HG03039 (cell line): ENCODE results near the gene MTCL3.

ENCODE experiments used
- ATAC-seq: cut with Tn5 transposase; IDR thresholded peaks from one replicate; pipeline ENCODE4 v1.9.1; 2021; ENCODE audit warnings: mild to moderate bottlenecking, moderate library complexity; ENCODE audit not compliant: unreplicated experiment

Gene MTCL3

DNA sequence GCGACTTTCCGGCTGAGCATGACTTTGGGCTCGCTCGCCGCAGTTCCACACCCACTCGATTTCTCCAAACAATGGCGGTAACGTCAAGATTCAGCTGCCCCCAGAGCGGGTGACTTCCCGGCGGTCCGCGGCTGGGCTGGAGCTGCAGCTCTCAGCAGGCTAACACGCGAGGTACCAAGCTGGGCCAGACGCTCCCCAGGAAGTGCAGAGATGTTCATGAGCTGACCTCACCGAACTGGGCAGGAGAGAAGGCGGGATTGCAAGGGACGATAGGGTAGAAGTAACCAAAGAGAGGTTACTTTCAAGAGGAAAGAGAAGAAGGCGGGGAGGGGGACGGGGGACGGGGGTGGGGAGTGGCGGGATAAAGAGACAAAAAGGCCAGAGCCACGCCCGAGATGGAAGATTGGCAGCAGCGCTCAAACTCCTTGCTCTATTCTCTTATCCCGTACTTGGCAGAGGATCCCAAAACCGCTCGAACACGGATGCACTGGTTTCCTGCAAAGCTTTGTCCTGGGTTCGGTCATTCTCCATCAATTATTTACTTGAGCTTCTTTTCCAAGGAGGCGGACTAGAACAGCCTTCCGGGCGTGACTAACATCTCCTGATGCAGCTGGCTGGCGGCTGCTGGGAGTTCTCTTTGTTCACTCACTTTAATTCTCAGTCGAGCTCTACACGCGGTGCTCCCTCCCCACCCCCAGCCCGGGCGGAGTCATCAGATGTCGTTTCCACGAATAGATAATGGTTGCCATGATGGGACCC lies at the start of gene MTCL3:
Gene MTCL3 (minus strand): TSS at position 626 of the 759 bp plus-strand sequence.
- no peak for ATAC-seq

DNA sequence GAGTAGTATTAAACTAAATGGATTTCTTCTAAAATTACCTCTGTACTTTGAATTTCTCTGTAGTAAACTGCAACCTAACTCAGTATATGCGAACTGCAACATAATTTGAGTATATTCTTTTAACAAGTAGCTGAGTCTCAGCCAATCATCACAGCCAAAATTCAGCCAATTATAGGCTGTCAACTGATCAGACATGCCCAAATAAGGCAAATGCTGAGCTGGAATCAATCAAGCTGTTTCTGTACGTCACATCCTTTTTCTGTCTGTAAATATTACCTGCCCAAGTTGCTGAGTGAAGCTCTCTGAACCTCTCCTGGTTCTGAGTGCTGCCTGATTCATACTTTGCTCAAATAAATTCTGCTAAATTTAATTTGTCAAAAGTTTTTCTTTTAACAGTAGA lies 48.3 kb upstream of the MTCL3 start:
- no peak for ATAC-seq

DNA sequence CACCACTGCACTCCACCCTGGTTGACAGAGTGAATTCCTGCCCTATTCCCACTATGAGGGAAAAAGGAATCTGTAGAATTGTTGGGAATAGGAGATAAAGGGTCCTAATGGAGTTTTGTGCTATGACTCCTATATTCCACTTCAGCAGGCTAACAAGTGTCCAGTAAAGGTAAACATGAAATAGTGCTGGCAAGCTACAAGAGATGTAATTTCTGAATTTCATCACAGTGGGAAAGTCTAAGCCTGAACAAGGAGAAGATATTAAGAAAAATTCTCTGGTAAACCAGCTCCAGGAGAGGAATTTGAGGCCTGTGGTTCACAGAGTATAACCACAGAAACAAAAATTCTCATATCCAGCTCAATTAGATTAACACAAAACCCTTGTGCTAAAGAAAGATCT lies 47.5 kb upstream of the MTCL3 start:
- ATAC-seq: no peak

DNA sequence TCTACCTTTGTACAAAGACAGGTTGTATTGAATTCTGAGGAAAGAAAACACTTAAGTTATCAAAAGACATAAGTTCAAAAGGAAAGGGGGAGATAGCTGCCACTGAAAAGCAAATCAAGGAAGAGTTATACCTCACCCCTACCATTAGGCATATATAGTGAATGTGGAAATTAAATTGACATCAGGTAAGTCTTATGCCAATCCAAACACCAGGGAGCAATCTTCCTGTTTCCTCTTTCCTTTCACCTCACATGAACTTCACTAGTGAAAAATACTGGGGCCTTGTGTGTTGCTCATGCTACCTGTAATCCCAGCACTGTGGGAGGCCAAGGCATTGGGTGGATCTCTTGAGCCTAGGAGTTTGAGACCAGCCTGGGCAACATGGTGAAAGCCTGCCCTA lies 47.0 kb upstream of the MTCL3 start:
- ATAC-seq: no peak

DNA sequence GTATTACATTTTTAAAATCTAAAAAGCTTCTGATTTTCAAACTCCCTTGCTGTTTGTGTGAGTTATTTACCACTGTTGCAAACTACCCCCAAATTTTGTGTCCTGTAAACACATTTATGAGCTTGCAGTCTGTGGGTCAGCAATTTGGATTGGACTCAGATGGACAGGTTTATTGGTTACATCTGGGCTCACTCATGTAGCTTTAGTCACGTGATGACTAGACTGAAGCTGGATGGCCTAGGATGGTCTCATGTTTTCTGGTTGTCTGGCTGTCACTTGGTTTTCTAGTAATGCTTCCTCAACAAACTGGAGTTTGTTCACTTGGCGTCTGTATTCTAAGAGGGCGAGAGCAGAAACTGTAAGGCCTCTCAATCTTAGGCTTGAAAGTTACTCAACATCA lies 45.6 kb upstream of the MTCL3 start:
- no peak for ATAC-seq

DNA sequence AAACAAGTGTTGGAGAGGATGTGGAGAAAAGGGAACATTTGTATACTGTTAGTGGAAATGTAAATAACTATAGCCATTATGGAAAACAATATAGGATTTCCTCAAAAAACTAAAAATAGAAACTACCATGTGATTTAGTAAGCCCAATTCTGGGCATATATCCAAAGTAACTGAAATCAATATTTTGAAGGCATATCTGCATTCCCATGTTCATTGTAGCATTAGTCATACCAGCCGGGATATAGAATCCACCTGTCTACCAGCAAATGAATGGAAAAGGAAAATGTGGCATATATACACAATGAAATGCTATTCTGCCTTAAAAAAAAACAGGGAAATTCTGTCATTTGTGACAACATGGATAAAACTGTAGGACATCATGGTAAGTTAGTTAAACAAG lies 42.5 kb upstream of the MTCL3 start:
- ATAC-seq: no peak

DNA sequence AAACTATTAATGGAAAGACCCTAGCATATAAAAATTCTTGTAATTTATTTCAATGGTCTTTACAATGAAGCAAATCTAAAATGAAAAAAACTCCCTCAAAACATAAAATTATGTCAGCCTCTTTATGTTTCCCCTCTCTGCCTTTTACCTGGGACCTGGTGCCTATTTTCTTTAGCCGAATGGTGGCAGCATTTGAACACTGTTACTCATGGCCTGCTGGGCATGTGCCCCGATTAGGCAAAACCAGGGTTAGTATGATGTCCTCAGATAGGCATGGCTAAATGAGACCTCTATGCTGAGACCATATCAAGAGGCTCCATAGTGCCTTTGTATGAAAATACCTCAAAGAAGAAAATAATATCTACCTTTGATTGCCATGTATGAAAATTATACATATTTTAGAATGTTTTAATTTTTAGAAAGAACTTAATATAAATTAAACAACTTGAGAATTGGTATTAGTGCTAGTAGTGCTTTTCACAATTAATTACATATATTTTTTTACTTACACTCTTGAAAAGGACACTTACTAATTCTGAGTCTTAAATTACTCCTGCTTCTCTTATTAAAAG lies 35.4 kb upstream of the MTCL3 start:
- peak; percentile 52 for ATAC-seq

DNA sequence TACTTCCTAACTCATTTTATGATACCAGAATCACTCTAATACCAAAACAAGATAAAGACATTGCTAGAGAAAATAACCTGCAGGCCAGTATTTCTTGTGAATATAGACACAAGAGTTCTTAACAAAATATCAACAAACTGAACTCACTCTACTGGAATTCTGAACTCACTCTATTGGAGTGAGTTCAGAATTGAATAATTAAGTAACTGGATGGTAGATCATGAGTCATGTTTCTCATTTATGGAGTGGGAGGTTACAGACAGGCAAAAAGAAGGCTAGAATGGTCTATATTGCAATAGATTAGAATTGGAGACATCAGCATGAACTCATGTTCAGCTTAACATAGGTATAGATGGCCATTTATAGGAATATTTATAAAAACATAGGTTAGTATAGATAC lies 31.3 kb upstream of the MTCL3 start:
- ATAC-seq: no peak

DNA sequence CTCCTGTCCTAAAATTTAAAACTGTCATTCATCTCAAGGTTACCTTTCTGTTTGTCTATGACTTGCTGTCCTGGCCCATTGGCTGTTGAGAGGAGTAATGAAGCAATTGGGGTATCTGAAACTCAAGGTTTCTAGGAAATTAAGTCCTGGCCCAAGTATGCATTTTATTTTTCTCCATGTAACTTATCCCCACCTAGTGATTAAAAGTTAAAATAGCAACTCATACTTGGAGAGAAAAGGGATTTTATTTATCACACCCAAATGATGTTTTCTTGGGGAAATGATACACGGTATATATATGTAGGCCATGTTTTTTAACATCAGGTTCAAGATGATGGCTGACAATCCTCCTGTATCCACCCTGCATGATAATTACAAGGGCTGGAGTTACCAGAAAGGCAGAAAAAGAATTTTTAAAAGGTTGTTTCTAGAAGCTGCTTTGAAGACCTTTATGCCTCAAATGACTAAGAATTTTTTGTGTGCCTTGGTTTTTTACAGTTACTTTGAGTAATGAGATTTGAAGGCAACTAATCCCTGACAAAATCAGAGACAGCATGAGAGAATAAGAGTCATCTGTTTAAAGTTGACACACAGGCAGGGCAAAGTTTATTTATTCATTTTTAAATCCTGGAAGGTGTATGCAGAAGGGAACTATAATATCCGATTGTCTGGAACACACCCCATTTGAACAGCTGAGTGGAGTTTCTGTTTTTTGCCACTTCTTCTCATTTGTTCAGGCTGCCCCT lies 28.9 kb upstream of the MTCL3 start:
- ATAC-seq: no peak

DNA sequence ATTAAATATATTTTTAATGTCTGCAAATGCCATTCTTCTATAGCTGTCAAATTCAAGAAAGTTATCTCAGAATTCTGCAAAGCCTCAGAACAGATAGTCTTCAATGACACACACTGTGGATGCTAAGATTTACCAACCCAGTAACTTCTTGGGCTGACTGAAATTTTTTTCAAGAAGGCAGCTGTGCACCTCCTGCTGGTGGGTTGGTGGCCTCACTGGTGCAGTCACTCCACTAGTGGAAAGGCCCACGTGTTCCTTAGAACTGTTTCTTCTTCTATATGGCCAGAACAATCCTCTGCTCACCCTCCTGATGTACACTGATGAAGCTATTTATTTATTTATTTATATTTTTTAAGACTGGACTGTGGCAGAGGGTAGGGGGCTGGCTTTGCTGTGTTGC lies 28.1 kb upstream of the MTCL3 start:
- no peak for ATAC-seq

DNA sequence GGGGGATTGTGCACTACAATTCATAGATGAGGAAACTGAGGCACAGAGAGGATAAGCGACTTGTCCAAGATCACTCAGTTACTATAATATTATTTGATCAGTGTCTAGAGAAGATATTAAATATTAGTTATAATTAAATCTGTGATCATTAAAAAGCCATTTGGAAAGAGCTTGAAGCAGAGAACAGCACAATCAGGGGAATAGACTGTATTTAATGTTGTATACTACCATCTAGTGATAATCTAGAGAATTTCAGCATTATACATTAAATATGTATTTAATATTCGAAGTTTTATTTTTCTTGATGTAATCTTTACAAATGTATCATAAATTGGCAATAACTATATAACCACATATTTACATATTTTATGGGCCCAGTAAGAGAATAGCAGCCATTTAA lies 20.1 kb upstream of the MTCL3 start:
- no peak for ATAC-seq

DNA sequence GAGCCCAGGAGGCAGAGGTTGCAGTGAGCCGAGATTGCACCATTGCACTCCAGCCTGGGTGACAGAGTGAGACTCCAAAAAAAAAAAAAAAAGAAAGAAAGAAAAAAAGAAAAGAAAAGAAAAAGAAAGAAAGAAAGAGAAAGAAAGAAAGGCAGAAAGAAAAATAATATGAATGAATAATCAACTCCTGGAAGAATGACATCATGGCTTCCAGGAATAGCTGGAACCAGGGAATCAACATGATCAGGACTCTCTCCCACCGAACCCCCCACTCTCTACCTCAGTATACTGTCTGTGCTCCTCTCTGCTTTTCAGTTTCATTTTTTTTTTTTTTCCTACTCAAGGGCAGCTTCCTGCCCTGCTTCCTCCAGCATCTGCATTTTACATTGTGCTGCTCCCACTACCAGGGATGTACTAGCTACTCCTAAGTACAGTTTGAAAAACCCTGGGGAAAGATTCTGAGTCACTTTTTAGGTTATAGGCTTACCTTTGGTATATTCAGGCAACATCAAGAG lies 19.7 kb upstream of the MTCL3 start:
- ATAC-seq: no peak

DNA sequence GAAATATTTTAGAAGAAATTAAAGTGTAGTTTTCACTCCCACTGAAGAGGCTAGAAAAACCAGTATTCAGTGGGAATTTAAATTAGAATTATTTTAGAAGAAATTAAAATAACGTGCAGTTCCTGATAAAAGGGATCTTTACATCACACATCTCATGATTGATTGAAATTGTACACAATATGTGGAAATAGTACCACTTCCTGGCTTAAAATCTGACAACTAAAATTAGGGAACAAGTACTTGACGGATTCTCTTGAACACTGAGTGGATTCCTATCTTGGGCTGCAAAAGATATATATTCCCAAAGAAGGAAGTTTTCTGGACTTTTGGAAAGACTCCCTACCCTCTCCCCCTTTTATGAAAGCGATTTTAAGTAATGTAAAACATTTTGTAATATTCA lies 14.6 kb upstream of the MTCL3 start:
- ATAC-seq: no peak

DNA sequence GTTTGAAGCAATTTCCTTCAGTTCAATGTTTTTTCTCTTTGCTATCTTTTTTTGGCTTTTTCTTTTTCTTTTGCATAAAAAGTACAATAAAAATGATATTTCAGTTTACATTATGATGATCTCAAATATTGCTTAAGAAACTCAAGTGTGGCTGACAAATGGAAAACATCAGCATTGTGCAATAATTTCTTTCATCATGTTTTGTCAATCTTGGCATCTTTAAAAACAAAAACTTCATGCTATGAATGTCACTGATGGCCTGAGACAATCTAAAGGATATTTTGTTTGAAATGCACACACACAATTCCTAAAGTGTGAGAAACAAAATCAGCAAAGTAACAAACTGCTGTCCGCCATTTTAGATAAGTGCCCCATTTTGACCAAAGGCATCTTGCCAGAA lies 13.9 kb upstream of the MTCL3 start:
- ATAC-seq: no peak

DNA sequence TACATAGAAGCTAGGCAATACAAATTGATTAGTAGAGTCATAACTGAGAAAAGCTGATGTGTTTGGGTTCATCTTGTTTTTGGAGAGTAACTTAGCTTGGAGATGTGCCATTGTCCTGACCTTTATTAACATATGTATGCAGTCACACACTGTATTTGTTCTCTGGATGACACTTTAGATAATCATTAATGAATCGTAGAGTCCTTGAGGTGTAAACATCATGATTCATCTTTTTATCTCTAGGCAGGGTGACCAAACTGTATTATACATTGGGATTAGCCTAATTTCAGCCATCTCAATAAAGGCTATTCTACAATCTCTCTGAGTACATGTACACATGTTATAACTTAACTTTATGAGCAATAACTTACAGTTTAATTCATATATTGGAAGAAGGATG lies 3.6 kb upstream of the MTCL3 start:
- no peak for ATAC-seq

DNA sequence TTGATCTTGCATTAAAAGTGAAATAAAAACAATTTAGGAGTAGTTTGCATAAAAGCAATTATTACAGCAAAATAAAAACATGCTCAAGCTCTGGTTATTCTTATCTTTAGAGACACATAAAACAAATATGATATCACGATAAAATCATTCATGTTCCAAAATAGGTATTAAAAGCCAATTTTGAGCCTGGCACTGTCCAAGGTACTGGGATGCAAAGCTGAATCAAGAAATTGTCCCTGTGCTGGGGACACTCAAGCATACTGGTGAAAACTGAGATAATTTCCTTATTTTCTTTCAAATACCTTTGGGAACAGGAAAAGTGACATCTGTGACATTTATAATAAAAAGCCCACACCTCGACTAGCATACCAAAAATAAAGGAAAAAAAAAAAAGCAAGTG lies 931 bp upstream of the MTCL3 start:
- no peak for ATAC-seq

DNA sequence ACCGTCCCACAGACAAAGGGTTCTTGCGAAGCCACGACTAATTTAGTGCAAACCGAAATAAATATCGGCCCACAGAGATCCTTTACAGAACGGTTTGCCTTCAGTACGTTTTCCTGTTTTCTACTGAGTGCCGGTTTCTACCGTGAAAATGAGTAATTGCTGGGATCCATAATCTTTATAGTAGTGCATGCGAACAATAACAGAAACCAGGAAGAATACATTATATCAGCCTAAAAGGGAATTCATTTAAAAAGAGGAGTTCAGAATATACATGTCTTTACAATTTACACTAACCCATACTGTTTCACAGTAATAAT lies 292 bp upstream of the MTCL3 start:
- ATAC-seq: no peak

DNA sequence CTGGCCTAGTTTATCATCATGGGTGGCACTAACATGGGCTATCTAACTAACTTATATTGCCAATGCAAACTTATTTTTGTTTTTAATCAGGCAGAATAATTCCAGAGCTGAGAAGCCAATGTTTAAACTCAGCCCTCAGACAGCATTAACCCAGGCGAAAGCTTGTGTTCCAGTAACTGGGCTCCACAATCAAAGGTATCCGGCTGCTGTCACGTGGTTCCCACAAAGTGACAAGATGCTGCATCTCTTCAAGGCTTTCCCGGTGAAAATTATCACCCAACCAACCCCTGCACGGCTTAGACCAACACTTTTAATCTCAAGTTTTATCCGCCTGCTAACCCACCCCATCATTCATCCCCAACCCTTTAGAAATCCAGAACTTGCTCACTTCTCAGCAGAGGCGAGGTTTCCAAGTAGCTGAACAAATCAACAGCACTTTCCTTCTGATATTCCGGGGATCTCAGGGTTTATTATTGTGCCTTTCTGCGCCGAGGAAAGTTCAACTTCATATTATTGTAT lies 885 bp downstream of the MTCL3 start:
- no peak for ATAC-seq

DNA sequence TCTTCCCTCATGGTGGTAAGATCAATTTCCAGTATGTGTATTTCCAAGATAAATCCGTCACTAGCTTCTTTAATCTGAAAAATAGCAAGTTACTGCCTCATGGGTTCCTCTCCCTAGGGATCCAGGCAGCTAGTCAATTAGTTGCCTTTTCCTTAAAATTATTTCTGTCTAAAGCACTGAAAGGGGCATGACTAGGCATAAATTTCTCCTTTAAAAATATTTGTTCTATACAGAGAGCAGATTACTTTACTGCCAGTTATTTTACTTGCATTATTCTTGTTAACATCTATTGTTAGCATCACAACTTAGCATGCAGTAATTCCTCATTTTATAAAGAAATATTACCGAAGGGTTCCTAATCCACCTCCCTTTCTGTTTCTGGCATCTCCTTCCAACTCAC lies 1.4 kb downstream of the MTCL3 start:
- no peak for ATAC-seq

DNA sequence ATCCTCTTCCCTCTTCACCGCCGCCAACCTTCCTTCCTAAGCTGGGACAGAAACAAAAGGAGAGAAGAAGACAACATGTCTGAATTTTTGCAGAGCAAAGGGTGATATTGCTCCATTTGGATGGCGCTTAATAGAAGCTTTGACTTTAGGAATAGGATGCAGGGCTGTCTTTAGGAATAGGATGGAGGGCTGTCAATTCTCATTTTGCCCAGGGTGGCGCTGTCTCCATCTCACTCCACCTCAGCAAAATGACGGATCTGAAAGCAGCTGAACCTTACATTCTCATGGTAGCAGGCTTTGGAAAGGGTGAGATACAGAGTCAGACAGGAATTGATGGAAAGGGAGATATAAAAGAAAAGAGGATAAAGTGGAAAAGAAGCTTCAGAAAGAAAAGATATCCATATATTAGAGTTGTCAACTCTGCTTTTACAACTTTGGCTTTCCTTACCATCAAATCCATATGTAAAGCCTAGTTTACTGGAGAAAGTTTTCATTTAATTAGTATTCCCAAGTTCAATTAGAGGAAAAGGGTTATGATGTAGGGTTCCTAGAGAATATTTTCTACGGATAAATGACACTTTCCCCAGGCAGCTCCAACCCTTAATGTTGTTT lies 2.4 kb downstream of the MTCL3 start:
- ATAC-seq: peak; percentile 57

DNA sequence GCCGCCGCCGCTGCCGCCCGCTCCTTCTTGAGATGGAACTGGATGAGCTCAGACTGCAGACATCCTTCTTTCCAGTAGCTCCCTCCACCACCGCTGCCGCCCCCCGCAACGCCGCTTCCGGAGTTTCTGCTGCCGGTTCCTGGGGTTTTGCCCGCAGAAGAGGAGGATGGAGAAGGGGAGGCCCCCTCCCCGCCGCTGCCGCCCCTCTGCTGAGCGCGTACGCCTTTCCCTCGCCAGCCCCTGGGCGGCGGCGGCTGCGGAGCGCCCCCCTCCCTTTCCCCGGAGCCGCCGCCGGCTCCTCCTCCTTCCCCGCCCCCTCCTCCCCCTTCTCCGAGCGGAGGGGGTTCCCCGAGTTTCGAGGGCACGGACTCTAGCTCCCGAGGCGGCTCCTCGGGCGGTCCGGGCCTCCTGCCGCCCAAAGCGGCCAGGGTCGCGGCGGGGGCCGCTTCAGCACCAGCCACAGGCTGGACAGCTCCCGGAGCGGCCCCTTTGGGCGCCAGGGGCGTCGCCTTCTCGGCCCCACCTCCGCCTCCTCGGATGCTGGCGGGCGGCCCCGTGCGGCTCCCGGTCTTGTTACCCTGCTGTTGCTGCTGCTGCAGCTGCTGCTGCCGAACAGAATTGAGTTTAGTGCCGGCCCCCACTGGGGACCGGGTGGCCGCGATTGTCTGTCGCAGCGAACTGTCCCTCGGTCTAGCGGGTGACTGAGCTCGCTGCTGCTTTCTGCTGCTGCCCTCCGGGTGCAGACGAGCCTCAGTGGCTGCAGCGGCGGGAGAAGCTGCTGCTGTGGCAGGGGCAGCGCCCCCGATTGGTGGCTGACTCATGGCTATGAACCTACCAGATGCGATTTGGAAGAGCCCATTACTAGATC lies 3.1 kb downstream of the MTCL3 start:
- ATAC-seq: peak; percentile 73
